H9 (cell line): ENCODE data around the gene NOP16. TPM values are rescaled to one million over a fixed set of nuclear protein-coding genes. Genes with fewer than 3 reads are reported as not detected.

Source experiments
- DNase-seq: peaks from one replicate; pipeline ENCODE4 v3.0.0-alpha.2; 2017
- H2AFZ ChIP-seq: one replicate; pipeline ENCODE4 v1.6.1; 2013; ENCODE audit warnings: mild to moderate bottlenecking, low read length, control low read depth, moderate library complexity
- H2AK5ac ChIP-seq: 2 replicates; pipeline ENCODE4 v1.6.1; 2013; ENCODE audit warnings: low read length, control low read depth, mixed read lengths; ENCODE audit not compliant: insufficient read length
- H2BK120ac ChIP-seq: one replicate; pipeline ENCODE4 v1.6.1; 2013; ENCODE audit warnings: low read depth, mild to moderate bottlenecking, low read length, control low read depth, inconsistent platforms; ENCODE audit not compliant: poor library complexity, severe bottlenecking
- H2BK12ac ChIP-seq: 2 replicates; pipeline ENCODE4 v1.6.1; 2013; ENCODE audit warnings: low read length, control low read depth, mixed read lengths, low read depth; ENCODE audit not compliant: insufficient read length
- H2BK15ac ChIP-seq: 2 replicates; pipeline ENCODE4 v1.6.1; 2013; ENCODE audit warnings: low read depth, low read length, control low read depth
- H2BK20ac ChIP-seq: one replicate; pipeline ENCODE4 v1.6.1; 2013; ENCODE audit warnings: low read depth, mild to moderate bottlenecking, low read length, control low read depth, inconsistent platforms; ENCODE audit not compliant: poor library complexity, severe bottlenecking
- H2BK5ac ChIP-seq: 2 replicates; pipeline ENCODE4 v1.6.1; 2013; ENCODE audit warnings: low read length, control low read depth, mixed read lengths; ENCODE audit not compliant: insufficient read length
- H3K14ac ChIP-seq: 2 replicates; pipeline ENCODE4 v1.6.1; 2013; ENCODE audit warnings: low read length, control low read depth; ENCODE audit not compliant: insufficient read depth
- H3K18ac ChIP-seq: 2 replicates; pipeline ENCODE4 v1.6.1; 2013; ENCODE audit warnings: low read depth, mild to moderate bottlenecking, mixed read lengths, low read length, control low read depth; ENCODE audit not compliant: insufficient read length
- H3K23ac ChIP-seq: 2 replicates; pipeline ENCODE4 v1.6.1; 2013; ENCODE audit warnings: low read length, control low read depth, mixed read lengths, low read depth; ENCODE audit not compliant: insufficient read length
- H3K23me2 ChIP-seq: 2 replicates; pipeline ENCODE4 v1.6.1; 2013; ENCODE audit warnings: low read depth, mild to moderate bottlenecking, mixed read lengths, low read length, control low read depth; ENCODE audit not compliant: insufficient read length, poor library complexity, severe bottlenecking
- H3K27ac ChIP-seq: 2 replicates; pipeline ENCODE4 v1.5.1; 2013; ENCODE audit warnings: low read length, control low read depth, mixed read lengths, low read depth; ENCODE audit not compliant: insufficient read length
- H3K27me3 ChIP-seq: 2 replicates; pipeline ENCODE4 v1.6.1; 2013; ENCODE audit warnings: low read length, control low read depth, inconsistent platforms; ENCODE audit not compliant: insufficient read depth
- H3K4ac ChIP-seq: 2 replicates; pipeline ENCODE4 v1.6.1; 2013; ENCODE audit warnings: low read depth, mild to moderate bottlenecking, control low read depth, inconsistent platforms, low read length, moderate library complexity
- H3K4me1 ChIP-seq: 2 replicates; pipeline ENCODE4 v1.6.1; 2013; ENCODE audit warnings: low read length, control low read depth, inconsistent platforms; ENCODE audit not compliant: insufficient read depth
- H3K4me2 ChIP-seq: 2 replicates; pipeline ENCODE4 v1.6.1; 2013; ENCODE audit warnings: low read length, control low read depth, mixed read lengths; ENCODE audit not compliant: insufficient read length, insufficient read depth
- H3K56ac ChIP-seq: 2 replicates; pipeline ENCODE4 v1.6.1; 2013; ENCODE audit warnings: low read depth, mild to moderate bottlenecking, mixed read lengths, low read length, control low read depth; ENCODE audit not compliant: insufficient read length
- H3K79me1 ChIP-seq: 2 replicates; pipeline ENCODE4 v1.6.1; 2013; ENCODE audit warnings: low read depth, mild to moderate bottlenecking, moderate library complexity, low read length, control low read depth, inconsistent platforms; ENCODE audit not compliant: insufficient read depth, poor library complexity, severe bottlenecking
- H3K79me2 ChIP-seq: 2 replicates; pipeline ENCODE4 v1.6.1; 2013; ENCODE audit warnings: low read length, control low read depth, inconsistent platforms; ENCODE audit not compliant: insufficient read depth
- H3K9ac ChIP-seq: 2 replicates; pipeline ENCODE4 v1.6.1; 2013; ENCODE audit warnings: low read length, control low read depth, mixed read lengths; ENCODE audit not compliant: insufficient read length; ENCODE audit errors: extremely low read depth
- H3K9me3 ChIP-seq: one replicate; pipeline ENCODE4 v1.6.1; 2013; ENCODE audit warnings: low read depth, low read length, inconsistent platforms; ENCODE audit not compliant: control insufficient read depth
- H3T11ph ChIP-seq: one replicate; pipeline ENCODE4 v1.6.1; 2013; ENCODE audit warnings: mild to moderate bottlenecking, low read length, control low read depth, inconsistent platforms
- H4K20me1 ChIP-seq: one replicate; pipeline ENCODE4 v1.6.1; 2013; ENCODE audit not compliant: control insufficient read depth, insufficient read length, insufficient read depth
- H4K5ac ChIP-seq: 2 replicates; pipeline ENCODE4 v1.6.1; 2013; ENCODE audit warnings: low read depth, mild to moderate bottlenecking, mixed read lengths, low read length, control low read depth; ENCODE audit not compliant: insufficient read length
- H4K8ac ChIP-seq: replicated peaks from 2 replicates; pipeline ENCODE4 v1.6.1; 2013; ENCODE audit warnings: low read length, control low read depth, mixed read lengths, low read depth; ENCODE audit not compliant: insufficient read length
- H4K91ac ChIP-seq: 2 replicates; pipeline ENCODE4 v1.6.1; 2013; ENCODE audit warnings: low read depth, mild to moderate bottlenecking, moderate library complexity, mixed read lengths, low read length, control low read depth; ENCODE audit not compliant: insufficient read length
- H3K27ac Mint-ChIP-seq, 3 experiments: 2 replicates in 2 of 3; 3 replicates in 1 of 3; pipeline ENCODE4 v1.8.0; 2020 to 2021; ENCODE audit warnings: mixed read lengths in 3 of 3, mild to moderate bottlenecking in 1 of 3, moderate library complexity in 1 of 3
- H3K27me3 Mint-ChIP-seq: 2 replicates; pipeline ENCODE4 v1.8.0; 2021; ENCODE audit warnings: low read depth, mild to moderate bottlenecking, moderate library complexity, mixed read lengths
- H3K36me3 Mint-ChIP-seq, 3 experiments: 2 replicates in 2 of 3; 3 replicates in 1 of 3; pipeline ENCODE4 v1.8.0; 2020 to 2021; ENCODE audit warnings: low read depth in 3 of 3, mixed read lengths in 3 of 3; ENCODE audit not compliant: insufficient read depth in 1 of 3
- H3K4me1 Mint-ChIP-seq, 2 experiments: 2 replicates each; pipeline ENCODE4 v1.8.0; 2020; ENCODE audit warnings: mixed read lengths in 2 of 2
- H3K4me3 Mint-ChIP-seq, 2 experiments: 2 replicates in 1 of 2; 3 replicates in 1 of 2; pipeline ENCODE4 v1.8.0; 2020 to 2021; ENCODE audit warnings: mild to moderate bottlenecking in 2 of 2, mixed read lengths in 2 of 2, moderate library complexity in 1 of 2
- H3K9me3 Mint-ChIP-seq, 2 experiments: 2 replicates in 1 of 2; 3 replicates in 1 of 2; pipeline ENCODE4 v1.8.0; 2020; ENCODE audit warnings: mild to moderate bottlenecking in 2 of 2, mixed read lengths in 2 of 2, moderate library complexity in 1 of 2
- WGBS: extraction: QIAGEN DNeasy Blood & Tissue Kit; methylation state at CpG from one replicate; pipeline ENCODE4 v1.1.7; 2013; ENCODE audit warnings: missing lambda C conversion rate, low lambda C conversion rate, mixed read lengths; ENCODE audit not compliant: insufficient read length; ENCODE audit errors: extremely low coverage; 5-methylcytosine and 5-hydroxymethylcytosine counted together
- total RNA-seq: library from RNA; stranded (reverse); gene quantifications from 2 replicates; pipeline ENCODE4 v1.2.1, GENCODE V29; 2021
- TF ChIP-seq, protein P1 (sequence below): fragments of 200-600 bp; sonication (generic); conservative IDR thresholded peaks from 3 replicates; pipeline ENCODE4 v1.8.0; 2021; ENCODE audit warnings: antibody characterized with exemption, mild to moderate bottlenecking

The NOP16 gene
- total RNA-seq, 1 experiment from 2014 or later, result 114 TPM

DNA sequence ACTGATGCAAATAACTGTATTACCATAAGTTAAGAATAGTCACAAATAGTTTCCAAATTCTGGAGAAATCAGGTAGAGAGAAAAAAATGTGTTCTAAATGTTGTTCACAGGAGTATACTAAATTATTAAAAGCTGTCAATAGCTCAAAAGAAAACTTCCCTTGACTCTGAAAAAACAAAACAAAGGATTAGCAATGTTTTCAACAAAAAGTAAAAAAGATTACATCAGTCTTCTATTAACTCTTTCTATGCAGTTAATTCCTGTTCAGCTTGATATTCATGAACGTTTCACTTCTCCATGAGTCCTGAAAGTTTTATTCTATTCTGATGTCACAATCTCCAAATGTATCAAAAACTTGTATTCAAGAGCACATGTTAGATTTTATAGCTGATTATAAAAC lies 37.4 kb upstream of the NOP16 start:
- TF ChIP-seq, protein P1, sequence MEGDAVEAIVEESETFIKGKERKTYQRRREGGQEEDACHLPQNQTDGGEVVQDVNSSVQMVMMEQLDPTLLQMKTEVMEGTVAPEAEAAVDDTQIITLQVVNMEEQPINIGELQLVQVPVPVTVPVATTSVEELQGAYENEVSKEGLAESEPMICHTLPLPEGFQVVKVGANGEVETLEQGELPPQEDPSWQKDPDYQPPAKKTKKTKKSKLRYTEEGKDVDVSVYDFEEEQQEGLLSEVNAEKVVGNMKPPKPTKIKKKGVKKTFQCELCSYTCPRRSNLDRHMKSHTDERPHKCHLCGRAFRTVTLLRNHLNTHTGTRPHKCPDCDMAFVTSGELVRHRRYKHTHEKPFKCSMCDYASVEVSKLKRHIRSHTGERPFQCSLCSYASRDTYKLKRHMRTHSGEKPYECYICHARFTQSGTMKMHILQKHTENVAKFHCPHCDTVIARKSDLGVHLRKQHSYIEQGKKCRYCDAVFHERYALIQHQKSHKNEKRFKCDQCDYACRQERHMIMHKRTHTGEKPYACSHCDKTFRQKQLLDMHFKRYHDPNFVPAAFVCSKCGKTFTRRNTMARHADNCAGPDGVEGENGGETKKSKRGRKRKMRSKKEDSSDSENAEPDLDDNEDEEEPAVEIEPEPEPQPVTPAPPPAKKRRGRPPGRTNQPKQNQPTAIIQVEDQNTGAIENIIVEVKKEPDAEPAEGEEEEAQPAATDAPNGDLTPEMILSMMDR, result no peak
- H2BK120ac ChIP-seq, result no peak overlapping the region
- H3K23me2 ChIP-seq, result no peaks in the 10 kb centered on the region
- no peak for DNase-seq
- H3K23ac ChIP-seq, result no peak overlapping the region
- no peak overlapping the region for H4K91ac ChIP-seq
- no peak overlapping the region for H2AK5ac ChIP-seq
- H4K8ac ChIP-seq, result no peak overlapping the region
- H3K18ac ChIP-seq, result no peak overlapping the region
- WGBS, result no CpG with 5 or more reads among the region's 1 CpG
- no peak overlapping the region for H3K14ac ChIP-seq
- H3K4me3 Mint-ChIP-seq, result no peak overlapping the region
- H3K27me3 Mint-ChIP-seq, result peaks cover 3% of the 10 kb centered on the region
- H3K4me1 Mint-ChIP-seq, result no peaks in the 10 kb centered on the region; a peak in 1 of 4 replicates
- H3K27ac Mint-ChIP-seq, result no peak overlapping the region
- H3K27me3 ChIP-seq, result no peaks in the 10 kb centered on the region
- H2AFZ ChIP-seq, result no peak overlapping the region
- no peak overlapping the region for H3K4ac ChIP-seq
- peaks cover 39 to 40% of the 10 kb centered on the region in 2 experiments for H3K9me3 Mint-ChIP-seq
- no peak overlapping the region for H3K27ac ChIP-seq
- no peak overlapping the region for H3K9ac ChIP-seq
- H2BK12ac ChIP-seq, result no peak overlapping the region
- H3T11ph ChIP-seq, result no peak overlapping the region
- H3K9me3 ChIP-seq, result no peaks in the 10 kb centered on the region
- no peak overlapping the region for H2BK20ac ChIP-seq
- H3K79me2 ChIP-seq, result no peaks in the 10 kb centered on the region
- no peak overlapping the region for H3K4me2 ChIP-seq
- no peak overlapping the region for H4K5ac ChIP-seq
- peaks cover 4 to 21% (median 15%) of the 10 kb centered on the region in 3 experiments; a peak in 6 of 7 replicates for H3K36me3 Mint-ChIP-seq
- no peak overlapping the region for H2BK15ac ChIP-seq
- H3K4me1 ChIP-seq, result no peaks in the 10 kb centered on the region
- no peaks in the 10 kb centered on the region for H3K79me1 ChIP-seq
- H4K20me1 ChIP-seq, result no peaks in the 10 kb centered on the region
- H3K56ac ChIP-seq, result no peak overlapping the region
- no peak overlapping the region for H2BK5ac ChIP-seq
